NT2/D1 (cell line): ENCODE results near the gene ASB4.

Experiments
- SUZ12 ChIP-seq: IDR thresholded peaks from 2 replicates; pipeline ENCODE4 v1.6.1; 2011; ENCODE audit not compliant: insufficient read length, insufficient read depth; ENCODE audit errors: extremely low read depth
- YY1 ChIP-seq: IDR thresholded peaks from 2 replicates; pipeline ENCODE4 v1.6.1; 2011; ENCODE audit not compliant: insufficient read length, insufficient read depth
- ZNF274 ChIP-seq: IDR thresholded peaks from 2 replicates; pipeline ENCODE4 v1.6.1; 2011; ENCODE audit warnings: mild to moderate bottlenecking, low read depth, low read length

DNA sequence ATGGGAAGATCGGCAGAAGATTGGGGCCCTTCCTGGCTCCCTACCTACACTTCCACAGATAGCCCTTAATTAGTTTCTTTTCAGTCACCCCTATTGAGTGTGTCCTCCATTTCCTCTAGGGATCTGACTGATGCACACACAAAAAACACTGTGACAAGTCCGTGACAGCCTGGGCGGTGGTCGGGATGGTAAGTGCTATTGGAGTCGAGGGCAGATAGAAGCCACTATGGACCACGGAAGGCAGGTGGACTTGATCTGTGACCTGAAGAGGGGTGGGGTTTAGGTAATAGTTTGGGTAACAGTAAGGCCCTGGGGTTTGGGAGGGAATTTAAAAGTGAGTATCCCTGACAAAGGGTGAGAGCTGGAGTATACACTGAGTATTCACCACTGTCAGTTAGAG is 57.6 kb downstream of the ASB4 start:
- TF ChIP-seq ZNF274 (no peak), SUZ12 (no peak), YY1 (no peak)
